Effector memory CD8-positive, alpha-beta T cell (primary cell): ENCODE measurements around the gene VAPB.

ENCODE experiments used
- ATAC-seq: fragments of 150-1000 bp; cut with Tn5 transposase; replicated peaks from 2 replicates; pipeline ENCODE4 v1.10.0; 2021; ENCODE audit warnings: mild to moderate bottlenecking, moderate library complexity
- DNase-seq, 3 experiments: peaks; one replicate each; pipeline ENCODE4 v3.0.0; 2021
- H3K27ac Mint-ChIP-seq, 2 donors: one replicate each; pipeline ENCODE4 v1.8.0; 2022; ENCODE audit warnings: mild to moderate bottlenecking in 2 of 2, mixed read lengths in 2 of 2, moderate library complexity in 2 of 2
- H3K27me3 Mint-ChIP-seq, 2 donors: one replicate each; pipeline ENCODE4 v1.8.0; 2022; ENCODE audit warnings: mixed read lengths in 2 of 2
- H3K36me3 Mint-ChIP-seq: one replicate; pipeline ENCODE4 v1.8.0; 2022; ENCODE audit warnings: mild to moderate bottlenecking, moderate library complexity, mixed read lengths; ENCODE audit not compliant: insufficient read depth
- H3K4me1 Mint-ChIP-seq, 2 donors: one replicate each; pipeline ENCODE4 v1.8.0; 2022; ENCODE audit warnings: low read depth in 2 of 2, mixed read lengths in 2 of 2
- H3K4me3 Mint-ChIP-seq, 2 donors: one replicate each; pipeline ENCODE4 v1.8.0; 2022; ENCODE audit warnings: mild to moderate bottlenecking in 2 of 2, mixed read lengths in 2 of 2, moderate library complexity in 2 of 2
- H3K9me3 Mint-ChIP-seq, 2 donors: one replicate each; pipeline ENCODE4 v1.8.0; 2022; ENCODE audit warnings: mixed read lengths in 2 of 2
- total RNA-seq, 9 experiments: gene quantifications; one replicate each; lab custom pipeline; 2026; lab: John Stamatoyannopoulos, UW

The VAPB gene
- 27.6 to 69.5 (median 35.9) reads per million in 9 experiments for total RNA-seq

GRCh38 chr20:58388882-58389323, at the start of gene VAPB:
TSS of gene VAPB (plus strand) at chr20:58389229. CDS start at chr20:58389460, 231 bp downstream.
- no peaks in the 10 kb centered on the region for H3K9me3 Mint-ChIP-seq
- H3K27ac Mint-ChIP-seq, result peak within 1 kb of the TSS; percentile 94 to 96
- DNase-seq (peak; percentile 97 to 99 (median 99)), ATAC-seq (peak; percentile 96)
- peaks cover 7% of the 10 kb centered on the region for H3K36me3 Mint-ChIP-seq
- H3K27me3 Mint-ChIP-seq, result peaks cover 0 to 14% of the 10 kb centered on the region in 2 donors
- H3K4me1 Mint-ChIP-seq, result peaks cover 30 to 37% of the 10 kb centered on the region in 2 donors
- peak within 1 kb of the TSS; percentile 84 to 90 for H3K4me3 Mint-ChIP-seq

DNA sequence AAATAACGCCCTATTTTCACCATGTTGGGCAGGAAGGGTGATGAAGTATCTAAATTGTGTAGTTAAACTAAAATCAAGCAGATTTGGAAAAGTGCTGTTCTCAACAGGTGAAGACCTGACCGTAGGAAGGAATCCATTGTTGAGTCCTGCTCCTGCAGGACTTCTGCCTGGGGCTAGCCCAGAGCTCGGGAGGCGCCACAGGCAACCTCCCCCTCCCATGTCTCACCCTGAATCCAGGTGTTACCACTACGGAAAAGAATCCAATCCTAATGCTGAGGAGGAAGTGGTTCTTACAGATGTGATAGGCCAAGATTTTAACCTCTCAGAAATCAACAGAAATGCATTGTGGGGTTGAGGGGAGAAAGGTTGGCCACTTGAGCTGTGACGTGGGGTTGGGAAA, 49.3 kb upstream of the VAPB start:
- Mint-ChIP-seq H3K4me3 (no peak overlapping the region), H3K36me3 (peaks cover 18% of the 10 kb centered on the region), H3K9me3 (no peaks in the 10 kb centered on the region), H3K27me3 (no peaks in the 10 kb centered on the region), H3K4me1 (peaks cover 36 to 62% of the 10 kb centered on the region in 2 donors), H3K27ac (peak overlapping the region in 1 of 2 donors; percentile 71)
- DNase-seq (no peak), ATAC-seq (no peak)

- H3K27me3 Mint-ChIP-seq, result no peaks in the 10 kb centered on the region
- H3K9me3 Mint-ChIP-seq, result no peaks in the 10 kb centered on the region
- H3K36me3 Mint-ChIP-seq, result peaks cover 18% of the 10 kb centered on the region
- H3K27ac Mint-ChIP-seq, result peak overlapping the region in 1 of 2 donors; percentile 71
- no peak overlapping the region for H3K4me3 Mint-ChIP-seq
- peaks cover 33 to 60% of the 10 kb centered on the region in 2 donors for H3K4me1 Mint-ChIP-seq
- DNase-seq (no peak), ATAC-seq (no peak)
These were observed 48.9 kb upstream of the VAPB start for GRCh38 chr20:58340151-58340550.

DNA sequence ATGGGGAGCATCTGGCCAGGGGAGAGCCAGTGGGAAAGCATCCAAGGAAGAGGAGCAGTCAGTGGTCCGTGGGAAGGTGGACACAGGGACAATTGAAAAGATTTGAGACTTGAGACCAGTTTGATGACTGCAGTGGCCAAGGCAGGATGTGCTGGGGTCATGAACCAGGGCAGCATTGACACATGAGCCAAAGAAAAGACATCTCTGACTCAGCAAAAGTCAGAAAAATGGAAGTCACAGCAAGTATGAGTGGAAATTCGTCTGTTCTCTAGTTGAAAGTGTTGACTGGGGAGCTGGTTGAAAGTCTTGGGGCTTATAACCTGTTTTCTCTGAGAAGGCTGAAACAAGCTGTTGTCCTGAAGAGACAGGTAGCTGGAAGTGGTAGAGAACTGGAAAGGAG, 48.2 kb upstream of the VAPB start:
- Mint-ChIP-seq H3K36me3 (peaks cover 20% of the 10 kb centered on the region), H3K27ac (peak overlapping the region; percentile 7 to 71), H3K9me3 (no peaks in the 10 kb centered on the region), H3K27me3 (no peaks in the 10 kb centered on the region), H3K4me3 (no peak overlapping the region), H3K4me1 (peaks cover 33 to 55% of the 10 kb centered on the region in 2 donors)
- ATAC-seq (no peak), DNase-seq (no peak)

- Mint-ChIP-seq H3K27ac (peak overlapping the region; percentile 18 to 71), H3K9me3 (peaks cover 0 to 3% of the 10 kb centered on the region in 2 donors), H3K27me3 (no peaks in the 10 kb centered on the region), H3K4me1 (peaks cover 35 to 49% of the 10 kb centered on the region in 2 donors), H3K36me3 (peaks cover 26% of the 10 kb centered on the region), H3K4me3 (no peak overlapping the region)
- DNase-seq (no peak), ATAC-seq (no peak)
These were observed 46.7 kb upstream of the VAPB start for GRCh38 chr20:58342104-58342945.

- Mint-ChIP-seq H3K27ac (peak overlapping the region in 1 of 2 donors; percentile 64), H3K36me3 (peaks cover 27% of the 10 kb centered on the region)
These were observed 44.3 kb upstream of the VAPB start for GRCh38 chr20:58344741-58345140.

DNA sequence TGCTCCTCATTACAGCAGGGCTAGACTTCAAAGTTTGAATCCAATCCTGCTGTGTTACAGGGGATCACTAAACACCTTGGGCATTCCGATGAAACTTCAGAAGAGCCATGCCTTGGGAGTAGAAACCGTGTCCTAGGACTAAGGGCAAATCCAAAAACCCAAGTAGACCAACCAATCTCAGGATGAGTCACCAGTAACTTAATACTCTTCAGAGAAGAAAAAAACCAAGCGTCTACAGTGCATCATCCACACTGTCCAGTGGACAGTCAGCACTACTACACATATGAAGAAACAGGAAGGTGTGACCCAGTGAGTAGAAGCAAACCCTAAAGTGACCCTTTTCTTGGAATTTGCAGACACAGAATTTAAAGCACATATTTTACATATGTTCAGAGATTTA, 39.5 kb upstream of the VAPB start:
- H3K27me3 Mint-ChIP-seq, result no peaks in the 10 kb centered on the region
- DNase-seq (no peak), ATAC-seq (no peak)
- H3K36me3 Mint-ChIP-seq, result peaks cover 26% of the 10 kb centered on the region
- peak overlapping the region in 1 of 2 donors; percentile 75 for H3K27ac Mint-ChIP-seq
- H3K9me3 Mint-ChIP-seq, result peaks cover 0 to 3% of the 10 kb centered on the region in 2 donors
- H3K4me3 Mint-ChIP-seq, result no peak overlapping the region
- H3K4me1 Mint-ChIP-seq, result peaks cover 9 to 12% of the 10 kb centered on the region in 2 donors

More at GRCh38 chr20:58344741-58345140, 44.3 kb upstream of the VAPB start:
- peaks cover 23 to 31% of the 10 kb centered on the region in 2 donors for H3K4me1 Mint-ChIP-seq
- H3K4me3 Mint-ChIP-seq, result no peak overlapping the region
- DNase-seq, result no peak
- no peaks in the 10 kb centered on the region for H3K27me3 Mint-ChIP-seq
- peaks cover 0 to 3% of the 10 kb centered on the region in 2 donors for H3K9me3 Mint-ChIP-seq
- ATAC-seq, result no peak

GRCh38 chr20:58352468-58352867, 36.6 kb upstream of the VAPB start:
- Mint-ChIP-seq H3K4me3 (no peak overlapping the region), H3K27ac (no peak overlapping the region), H3K36me3 (peaks cover 20% of the 10 kb centered on the region), H3K27me3 (no peaks in the 10 kb centered on the region), H3K4me1 (peaks cover 0 to 6% of the 10 kb centered on the region in 2 donors), H3K9me3 (no peaks in the 10 kb centered on the region)
- DNase-seq (no peak), ATAC-seq (no peak)

DNA sequence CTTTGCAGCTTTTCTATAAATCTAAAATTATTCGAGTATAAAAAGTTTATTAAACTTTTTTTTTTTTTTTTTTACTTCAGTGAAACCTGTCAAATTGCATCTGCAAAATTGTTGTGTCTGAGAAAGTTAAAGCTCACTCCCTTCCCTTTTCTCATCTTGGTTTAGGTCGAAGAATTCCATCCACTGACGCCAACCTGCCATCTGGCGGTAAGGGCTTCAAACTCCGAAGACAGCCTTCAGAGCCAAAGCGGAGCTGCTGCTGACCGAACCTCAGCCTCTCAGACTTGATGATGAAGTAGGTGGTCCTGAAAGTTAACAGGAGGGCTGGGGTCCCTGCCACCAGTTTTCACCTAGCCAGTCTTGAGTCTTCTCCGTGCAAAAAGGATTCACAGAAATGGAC, 29.6 kb upstream of the VAPB start:
- no peak overlapping the region for H3K4me3 Mint-ChIP-seq
- H3K9me3 Mint-ChIP-seq, result no peaks in the 10 kb centered on the region
- peaks cover 45% of the 10 kb centered on the region for H3K36me3 Mint-ChIP-seq
- DNase-seq (no peak), ATAC-seq (no peak)
- H3K27me3 Mint-ChIP-seq, result no peaks in the 10 kb centered on the region
- no peaks in the 10 kb centered on the region for H3K4me1 Mint-ChIP-seq
- no peak overlapping the region for H3K27ac Mint-ChIP-seq

DNA sequence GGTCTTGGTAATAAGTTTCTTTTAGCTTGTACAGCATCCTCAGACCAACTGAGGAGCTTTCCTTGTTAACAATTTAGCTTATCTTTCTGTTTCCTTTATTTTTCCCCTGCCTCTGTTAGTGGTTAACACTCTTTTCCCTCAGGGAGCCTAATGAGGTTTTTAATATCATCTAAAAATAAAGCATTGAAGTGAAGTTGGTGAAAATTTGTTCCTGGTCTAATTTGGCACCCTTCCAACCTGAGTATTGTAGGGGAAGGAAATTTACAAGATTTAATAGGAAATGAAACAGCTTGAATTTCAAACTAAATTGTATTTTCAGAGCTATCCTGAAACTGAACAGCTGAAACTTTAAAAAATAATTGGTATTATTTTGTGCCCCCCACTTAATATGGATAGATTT, 28.1 kb upstream of the VAPB start:
- H3K4me1 Mint-ChIP-seq, result no peaks in the 10 kb centered on the region
- DNase-seq, result no peak
- no peak overlapping the region for H3K4me3 Mint-ChIP-seq
- no peak for ATAC-seq
- H3K36me3 Mint-ChIP-seq, result peaks cover 51% of the 10 kb centered on the region
- H3K9me3 Mint-ChIP-seq, result no peaks in the 10 kb centered on the region
- no peak overlapping the region for H3K27ac Mint-ChIP-seq
- no peaks in the 10 kb centered on the region for H3K27me3 Mint-ChIP-seq

- Mint-ChIP-seq H3K4me3 (no peak overlapping the region), H3K4me1 (no peaks in the 10 kb centered on the region), H3K27ac (peak overlapping the region in 1 of 2 donors; percentile 52), H3K27me3 (no peaks in the 10 kb centered on the region), H3K9me3 (no peaks in the 10 kb centered on the region), H3K36me3 (peaks cover 58% of the 10 kb centered on the region)
- ATAC-seq, result no peak
- no peak for DNase-seq
These were observed 27.4 kb upstream of the VAPB start for GRCh38 chr20:58361481-58362205.

- Mint-ChIP-seq H3K9me3 (no peaks in the 10 kb centered on the region), H3K27ac (peak overlapping the region in 1 of 2 donors; percentile 52), H3K36me3 (peaks cover 58% of the 10 kb centered on the region), H3K4me1 (no peaks in the 10 kb centered on the region), H3K27me3 (no peaks in the 10 kb centered on the region), H3K4me3 (no peak overlapping the region)
- no peak for DNase-seq
- no peak for ATAC-seq
These were observed 26.9 kb upstream of the VAPB start for GRCh38 chr20:58362206-58362516.

GRCh38 chr20:58362970-58363369, 26.1 kb upstream of the VAPB start:
- DNase-seq (no peak), ATAC-seq (no peak)
- no peaks in the 10 kb centered on the region for H3K9me3 Mint-ChIP-seq
- H3K4me3 Mint-ChIP-seq, result no peak overlapping the region
- no peak overlapping the region for H3K27ac Mint-ChIP-seq
- no peaks in the 10 kb centered on the region for H3K4me1 Mint-ChIP-seq
- no peaks in the 10 kb centered on the region for H3K27me3 Mint-ChIP-seq
- peaks cover 55% of the 10 kb centered on the region for H3K36me3 Mint-ChIP-seq
